ENCODE data around the gene UNC5C.

DNA sequence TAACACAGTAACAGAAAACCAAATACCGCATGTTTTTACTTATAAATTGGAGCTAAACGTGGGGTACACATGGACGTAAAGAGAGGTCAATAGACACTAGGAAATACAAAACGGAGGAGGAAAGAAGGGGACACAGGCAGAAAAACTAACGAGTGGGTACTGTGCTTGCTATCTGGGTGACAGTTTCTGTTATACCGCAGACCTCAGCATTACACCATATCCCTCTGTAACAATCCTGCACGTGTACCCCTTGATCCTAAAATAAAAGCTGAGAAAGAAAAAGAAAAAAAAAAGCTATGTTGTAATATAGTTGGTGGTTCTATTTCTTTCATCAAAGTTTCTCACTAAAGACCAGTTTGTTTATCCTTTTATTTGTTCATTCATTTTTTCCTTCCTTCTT, 47.9 kb upstream of the UNC5C start:
- TF ChIP-seq, protein P1, sequence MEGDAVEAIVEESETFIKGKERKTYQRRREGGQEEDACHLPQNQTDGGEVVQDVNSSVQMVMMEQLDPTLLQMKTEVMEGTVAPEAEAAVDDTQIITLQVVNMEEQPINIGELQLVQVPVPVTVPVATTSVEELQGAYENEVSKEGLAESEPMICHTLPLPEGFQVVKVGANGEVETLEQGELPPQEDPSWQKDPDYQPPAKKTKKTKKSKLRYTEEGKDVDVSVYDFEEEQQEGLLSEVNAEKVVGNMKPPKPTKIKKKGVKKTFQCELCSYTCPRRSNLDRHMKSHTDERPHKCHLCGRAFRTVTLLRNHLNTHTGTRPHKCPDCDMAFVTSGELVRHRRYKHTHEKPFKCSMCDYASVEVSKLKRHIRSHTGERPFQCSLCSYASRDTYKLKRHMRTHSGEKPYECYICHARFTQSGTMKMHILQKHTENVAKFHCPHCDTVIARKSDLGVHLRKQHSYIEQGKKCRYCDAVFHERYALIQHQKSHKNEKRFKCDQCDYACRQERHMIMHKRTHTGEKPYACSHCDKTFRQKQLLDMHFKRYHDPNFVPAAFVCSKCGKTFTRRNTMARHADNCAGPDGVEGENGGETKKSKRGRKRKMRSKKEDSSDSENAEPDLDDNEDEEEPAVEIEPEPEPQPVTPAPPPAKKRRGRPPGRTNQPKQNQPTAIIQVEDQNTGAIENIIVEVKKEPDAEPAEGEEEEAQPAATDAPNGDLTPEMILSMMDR (conservative IDR thresholded peaks at IDR 0.05 in 1 of 2, IDR thresholded peaks at IDR 0.05 in 1 of 2; ENCODE audit: low read depth in 1 of 2, low read length in 2 of 2) = no peak
- TF ChIP-seq EZH2 (IDR thresholded peaks at IDR 0.05; ENCODE audit: low read length, missing control alignments) = no peak

All from fibroblast of lung (primary cell).